Fibroblast of lung (primary cell): ENCODE data around the gene LMAN1L. TPM values are rescaled to one million over a fixed set of nuclear protein-coding genes. Genes with fewer than 3 reads are reported as not detected.

Experiments
- DNase-seq, 2 donors: peaks; one replicate each; pipeline versions ENCODE4 v3.0.0 to v3.0.0-alpha.2; 2010; ENCODE audit warnings: low read depth in 2 of 2
- H2AFZ ChIP-seq: 2 replicates; pipeline ENCODE4 v1.5.1; 2012; ENCODE audit warnings: low read length, control low read depth, inconsistent platforms
- H3K27ac ChIP-seq: 2 replicates; pipeline ENCODE4 v1.5.1; 2011; ENCODE audit warnings: low read length, control low read depth; ENCODE audit not compliant: insufficient read depth
- H3K27me3 ChIP-seq: 2 replicates; pipeline ENCODE4 v1.5.1; 2011; ENCODE audit warnings: mild to moderate bottlenecking, low read length; ENCODE audit not compliant: control insufficient read depth, insufficient read depth
- H3K36me3 ChIP-seq: 2 replicates; pipeline ENCODE4 v1.5.1; 2011; ENCODE audit warnings: low read length; ENCODE audit not compliant: control insufficient read depth, insufficient read depth
- H3K4me1 ChIP-seq: 2 replicates; pipeline ENCODE4 v1.5.1; 2011; ENCODE audit warnings: low read length; ENCODE audit not compliant: control insufficient read depth, insufficient read depth; ENCODE audit errors: extremely low read depth
- H3K4me2 ChIP-seq: 2 replicates; pipeline ENCODE4 v1.5.1; 2011; ENCODE audit warnings: low read length, control low read depth; ENCODE audit not compliant: insufficient read depth; ENCODE audit errors: extremely low read depth
- H3K4me3 ChIP-seq, 4 experiments: fragments of 200-600 bp in 1 of 4; sonication (generic) in 1 of 4; replicated peaks in 1 of 4; 2 replicates each; pipeline ENCODE4 v1.5.1; 2011 to 2016; ENCODE audit warnings: low read length in 4 of 4, low read depth in 3 of 4, mild to moderate bottlenecking in 3 of 4, control low read depth in 2 of 4, inconsistent platforms in 1 of 4, mixed read lengths in 1 of 4; ENCODE audit not compliant: insufficient read depth in 1 of 4; ENCODE audit errors: control extremely low read depth in 1 of 4
- H3K79me2 ChIP-seq: 2 replicates; pipeline ENCODE4 v1.5.1; 2012; ENCODE audit warnings: mild to moderate bottlenecking, low read length, inconsistent platforms; ENCODE audit not compliant: control insufficient read depth, insufficient read depth
- H3K9ac ChIP-seq: 2 replicates; pipeline ENCODE4 v1.5.1; 2011; ENCODE audit warnings: mild to moderate bottlenecking, low read length, control low read depth; ENCODE audit not compliant: insufficient read depth
- H3K9me3 ChIP-seq: 2 replicates; pipeline ENCODE4 v1.5.1; 2012; ENCODE audit warnings: low read depth, low read length; ENCODE audit not compliant: control insufficient read depth, insufficient read depth
- H4K20me1 ChIP-seq: 2 replicates; pipeline ENCODE4 v1.5.1; 2011; ENCODE audit warnings: low read length; ENCODE audit not compliant: control insufficient read depth, insufficient read depth; ENCODE audit errors: extremely low read depth
- EZH2 ChIP-seq: IDR thresholded peaks from 2 replicates; pipeline ENCODE4 v1.5.1; 2012; ENCODE audit warnings: low read length, control low read depth, mild to moderate bottlenecking; ENCODE audit errors: missing control alignments
- polyA plus RNA-seq, 2 donors: library from polyadenylated mRNA; depleted of rRNA in 1 of 2; stranded (reverse) in 1 of 2; unstranded in 1 of 2; fragments of >200 nt; gene quantifications; 2 replicates each; pipeline ENCODE4 v1.2.1, GENCODE V29; 2011 to 2012; ENCODE audit warnings: missing spikeins in 1 of 2
- total RNA-seq: library from RNA; depleted of rRNA; stranded (reverse); fragments of >200 nt; gene quantifications from 2 replicates; pipeline ENCODE4 v1.2.1, GENCODE V29; 2014
- TF ChIP-seq, protein P1 (sequence below), 2 donors: IDR thresholded peaks in 1 of 2; conservative IDR thresholded peaks in 1 of 2; 1 replicate in 1 of 2; 2 replicates in 1 of 2; pipeline ENCODE4 v1.5.1; 2011 to 2012; ENCODE audit warnings: low read length in 2 of 2, control low read depth in 1 of 2, inconsistent platforms in 1 of 2, low read depth in 1 of 2, mild to moderate bottlenecking in 1 of 2

Gene LMAN1L
- total and polyA plus RNA-seq, 2 donors (not counting 1 experiment from before 2014, with no cell fraction given): not detected

GRCh38 chr15:74863239-74864056 lies 50.8 kb downstream of the LMAN1L start:
- H2AFZ ChIP-seq: no peak overlapping the region
- peaks cover 4% of the 10 kb centered on the region for H3K4me1 ChIP-seq
- H4K20me1 ChIP-seq: no peaks in the 10 kb centered on the region
- H3K4me3 ChIP-seq: no peak overlapping the region
- TF ChIP-seq, protein P1, sequence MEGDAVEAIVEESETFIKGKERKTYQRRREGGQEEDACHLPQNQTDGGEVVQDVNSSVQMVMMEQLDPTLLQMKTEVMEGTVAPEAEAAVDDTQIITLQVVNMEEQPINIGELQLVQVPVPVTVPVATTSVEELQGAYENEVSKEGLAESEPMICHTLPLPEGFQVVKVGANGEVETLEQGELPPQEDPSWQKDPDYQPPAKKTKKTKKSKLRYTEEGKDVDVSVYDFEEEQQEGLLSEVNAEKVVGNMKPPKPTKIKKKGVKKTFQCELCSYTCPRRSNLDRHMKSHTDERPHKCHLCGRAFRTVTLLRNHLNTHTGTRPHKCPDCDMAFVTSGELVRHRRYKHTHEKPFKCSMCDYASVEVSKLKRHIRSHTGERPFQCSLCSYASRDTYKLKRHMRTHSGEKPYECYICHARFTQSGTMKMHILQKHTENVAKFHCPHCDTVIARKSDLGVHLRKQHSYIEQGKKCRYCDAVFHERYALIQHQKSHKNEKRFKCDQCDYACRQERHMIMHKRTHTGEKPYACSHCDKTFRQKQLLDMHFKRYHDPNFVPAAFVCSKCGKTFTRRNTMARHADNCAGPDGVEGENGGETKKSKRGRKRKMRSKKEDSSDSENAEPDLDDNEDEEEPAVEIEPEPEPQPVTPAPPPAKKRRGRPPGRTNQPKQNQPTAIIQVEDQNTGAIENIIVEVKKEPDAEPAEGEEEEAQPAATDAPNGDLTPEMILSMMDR (conservative IDR thresholded peaks at IDR 0.05 in 1 of 2, IDR thresholded peaks at IDR 0.05 in 1 of 2; ENCODE audit: low read depth in 1 of 2, low read length in 2 of 2): no peak
- TF ChIP-seq EZH2: no peak
- H3K9me3 ChIP-seq: no peaks in the 10 kb centered on the region
- peak in 1 of 2 donors; percentile 68 for DNase-seq
- H3K36me3 ChIP-seq: no peaks in the 10 kb centered on the region
- H3K4me2 ChIP-seq: no peak overlapping the region
- H3K79me2 ChIP-seq: peaks cover 16% of the 10 kb centered on the region
- H3K9ac ChIP-seq: no peak overlapping the region
- no peak overlapping the region for H3K27ac ChIP-seq
- no peaks in the 10 kb centered on the region for H3K27me3 ChIP-seq

DNA sequence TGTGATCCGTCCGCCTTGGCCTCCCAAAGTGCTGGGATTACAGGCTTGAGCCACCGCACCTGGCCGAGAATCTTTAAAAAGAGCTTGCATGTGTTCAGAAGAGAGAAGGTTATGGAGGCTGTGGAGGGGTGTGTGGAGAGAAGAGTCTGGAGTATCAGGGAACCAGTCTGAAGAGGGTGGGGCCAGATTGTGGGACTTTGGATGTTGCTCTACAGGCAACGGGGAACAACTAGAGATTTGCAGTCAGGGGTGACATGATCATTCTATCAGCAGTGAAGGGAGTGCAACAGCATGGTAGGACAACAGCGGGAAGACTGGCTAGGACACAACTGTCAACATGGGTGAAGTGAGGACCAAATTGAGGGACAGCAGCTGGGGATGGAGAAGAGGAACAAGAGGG lies 51.7 kb downstream of the LMAN1L start:
- no peak overlapping the region for H3K4me2 ChIP-seq
- H3K79me2 ChIP-seq: peaks cover 20% of the 10 kb centered on the region
- peaks cover 4% of the 10 kb centered on the region for H3K4me1 ChIP-seq
- H3K4me3 ChIP-seq: no peak overlapping the region
- no peaks in the 10 kb centered on the region for H3K36me3 ChIP-seq
- no peak for DNase-seq
- H3K9ac ChIP-seq: no peak overlapping the region
- no peaks in the 10 kb centered on the region for H3K9me3 ChIP-seq
- no peaks in the 10 kb centered on the region for H3K27me3 ChIP-seq
- TF ChIP-seq EZH2: no peak
- TF ChIP-seq, protein P1 (conservative IDR thresholded peaks at IDR 0.05 in 1 of 2, IDR thresholded peaks at IDR 0.05 in 1 of 2; ENCODE audit: low read depth in 1 of 2, low read length in 2 of 2): no peak
- no peaks in the 10 kb centered on the region for H4K20me1 ChIP-seq
- no peak overlapping the region for H2AFZ ChIP-seq
- no peak overlapping the region for H3K27ac ChIP-seq

DNA sequence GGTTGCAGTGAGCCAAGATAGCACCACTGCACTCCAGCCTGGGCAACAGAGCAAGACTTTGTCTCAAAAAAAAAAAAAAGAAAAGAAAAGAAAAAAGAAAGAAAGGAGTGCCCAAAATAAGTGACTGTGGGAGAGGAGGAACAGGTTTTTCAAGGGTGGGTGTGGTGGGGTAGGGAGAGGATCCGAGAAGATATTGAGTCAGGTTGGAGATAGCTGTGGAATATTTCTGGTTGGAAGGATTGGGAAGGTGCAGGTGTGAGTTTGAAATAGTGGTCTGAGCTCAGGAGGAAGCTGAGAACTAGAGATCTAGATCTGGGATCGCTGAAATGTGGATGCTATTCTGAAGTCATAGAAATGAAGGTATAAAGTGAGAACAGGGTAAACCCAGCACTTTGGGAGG lies 52.7 kb downstream of the LMAN1L start:
- no peaks in the 10 kb centered on the region for H3K36me3 ChIP-seq
- no peak overlapping the region for H3K4me3 ChIP-seq
- no peak for DNase-seq
- H3K9me3 ChIP-seq: no peaks in the 10 kb centered on the region
- H3K9ac ChIP-seq: no peak overlapping the region
- H4K20me1 ChIP-seq: no peaks in the 10 kb centered on the region
- no peak overlapping the region for H3K4me2 ChIP-seq
- TF ChIP-seq, protein P1 (conservative IDR thresholded peaks at IDR 0.05 in 1 of 2, IDR thresholded peaks at IDR 0.05 in 1 of 2; ENCODE audit: low read depth in 1 of 2, low read length in 2 of 2): no peak
- TF ChIP-seq EZH2: no peak
- no peak overlapping the region for H2AFZ ChIP-seq
- peaks cover 4% of the 10 kb centered on the region for H3K4me1 ChIP-seq
- H3K79me2 ChIP-seq: peaks cover 28% of the 10 kb centered on the region
- H3K27me3 ChIP-seq: no peaks in the 10 kb centered on the region
- no peak overlapping the region for H3K27ac ChIP-seq
